IMR-90 (cell line): ENCODE measurements around the gene AK2. TPM values are rescaled to one million over a fixed set of nuclear protein-coding genes. Genes with fewer than 3 reads are reported as not detected.

ENCODE experiments used
- ATAC-seq: fragments of 200-7000 bp; cut with Tn5 transposase; 2 replicates; pipeline ENCODE4 v1.9.1; 2020; ENCODE audit warnings: low read depth, mild to moderate bottlenecking, moderate library complexity
- BruUV-seq: library from RNA; stranded (reverse); fragments of 400-500 nt; replicated peaks from 2 replicates; lab custom pipeline; 2021; lab: Mats Ljungman, UMichigan
- CTCF ChIA-PET: fragments of 300-600 bp; formaldehyde crosslinking; extraction: SDS; loops from one replicate; lab custom pipeline; 2021; ENCODE audit warnings: antibody characterized with exemption; lab: Yijun Ruan, JAX
- POLR2A ChIA-PET: fragments of 300-600 bp; sonication (Branson Sonifier 250); formaldehyde crosslinking; loops from one replicate; lab custom pipeline; 2022; ENCODE audit warnings: antibody characterized with exemption; ENCODE audit not compliant: unreplicated experiment; lab: Charles Lee
- DNase-seq: peaks from one replicate; pipeline ENCODE4 v3.0.0; 2013
- H2AFZ ChIP-seq: replicated peaks from 2 replicates; pipeline ENCODE3; 2013; ENCODE audit warnings: low read length, mild to moderate bottlenecking; ENCODE audit not compliant: poor library complexity
- H2AK5ac ChIP-seq: 2 replicates; pipeline ENCODE4 v1.6.1; 2013; ENCODE audit warnings: low read depth, low read length, inconsistent platforms
- H2AK9ac ChIP-seq: replicated peaks from 2 replicates; pipeline ENCODE3; 2013; ENCODE audit warnings: mild to moderate bottlenecking, low read depth, low read length, moderate library complexity; ENCODE audit not compliant: poor library complexity
- H2BK120ac ChIP-seq: 2 replicates; pipeline ENCODE4 v1.6.1; 2013; ENCODE audit warnings: low read depth, low read length, inconsistent platforms
- H2BK15ac ChIP-seq: 3 replicates; pipeline ENCODE4 v1.6.1; 2013; ENCODE audit warnings: low read depth, low read length, inconsistent platforms
- H2BK20ac ChIP-seq: 2 replicates; pipeline ENCODE4 v1.6.1; 2013; ENCODE audit warnings: low read depth, mild to moderate bottlenecking, inconsistent platforms, low read length, moderate library complexity
- H2BK5ac ChIP-seq: 2 replicates; pipeline ENCODE4 v1.6.1; 2013; ENCODE audit warnings: mild to moderate bottlenecking, low read depth, low read length, inconsistent platforms; ENCODE audit not compliant: poor library complexity, severe bottlenecking
- H3K14ac ChIP-seq: replicated peaks from 2 replicates; pipeline ENCODE4 v1.6.1; 2013; ENCODE audit warnings: low read depth, low read length, inconsistent platforms
- H3K18ac ChIP-seq: 2 replicates; pipeline ENCODE4 v1.6.1; 2013; ENCODE audit warnings: low read depth, low read length, control low read depth
- H3K23ac ChIP-seq: 2 replicates; pipeline ENCODE4 v1.6.1; 2013; ENCODE audit warnings: low read depth, low read length, inconsistent platforms
- H3K27ac ChIP-seq: 2 replicates; pipeline ENCODE4 v1.5.1; 2013; ENCODE audit warnings: mild to moderate bottlenecking, control low read depth, low read length; ENCODE audit not compliant: insufficient read depth
- H3K27me3 ChIP-seq: 2 replicates; pipeline ENCODE4 v1.6.1; 2013; ENCODE audit warnings: low read length; ENCODE audit not compliant: control insufficient read depth, insufficient read depth
- H3K36me3 ChIP-seq: 2 replicates; pipeline ENCODE4 v1.6.1; 2013; ENCODE audit warnings: low read length, mixed read lengths; ENCODE audit not compliant: control insufficient read depth, insufficient read depth
- H3K4ac ChIP-seq: 2 replicates; pipeline ENCODE4 v1.6.1; 2013; ENCODE audit warnings: low read depth, low read length, inconsistent platforms
- H3K4me1 ChIP-seq: 2 replicates; pipeline ENCODE4 v1.6.1; 2013; ENCODE audit warnings: low read length, mixed read lengths; ENCODE audit not compliant: control insufficient read depth, insufficient read depth
- H3K4me2 ChIP-seq: 2 replicates; pipeline ENCODE4 v1.6.1; 2013; ENCODE audit warnings: low read depth, mild to moderate bottlenecking, control low read depth, low read length, moderate library complexity
- H3K4me3 ChIP-seq: 2 replicates; pipeline ENCODE4 v1.5.1; 2013; ENCODE audit warnings: low read depth, mild to moderate bottlenecking, control low read depth, low read length, moderate library complexity; ENCODE audit not compliant: insufficient read depth
- H3K56ac ChIP-seq: 2 replicates; pipeline ENCODE4 v1.6.1; 2013; ENCODE audit warnings: low read length, inconsistent platforms; ENCODE audit not compliant: insufficient read depth; ENCODE audit errors: extremely low read depth
- H3K79me1 ChIP-seq, 2 experiments: 2 replicates each; pipeline ENCODE4 v1.6.1; 2013; ENCODE audit warnings: low read length in 2 of 2, inconsistent platforms in 1 of 2, low read depth in 1 of 2
- H3K9ac ChIP-seq: 2 replicates; pipeline ENCODE4 v1.6.1; 2013; ENCODE audit warnings: low read depth, low read length, control low read depth
- H3K9me1 ChIP-seq: 2 replicates; pipeline ENCODE4 v1.6.1; 2013; ENCODE audit warnings: low read length, inconsistent platforms; ENCODE audit not compliant: insufficient read depth
- H3K9me3 ChIP-seq: 2 replicates; pipeline ENCODE4 v1.6.1; 2013; ENCODE audit warnings: low read length; ENCODE audit not compliant: control insufficient read depth, insufficient read depth
- H4K20me1 ChIP-seq: 2 replicates; pipeline ENCODE4 v1.6.1; 2013; ENCODE audit warnings: low read length, inconsistent platforms; ENCODE audit not compliant: insufficient read depth
- H4K5ac ChIP-seq: 2 replicates; pipeline ENCODE4 v1.6.1; 2013; ENCODE audit warnings: mild to moderate bottlenecking, low read depth, low read length, control low read depth
- H4K8ac ChIP-seq, 2 experiments: 2 replicates each; pipeline ENCODE4 v1.6.1; 2013; ENCODE audit warnings: low read depth in 2 of 2, low read length in 2 of 2, control low read depth in 1 of 2, inconsistent platforms in 1 of 2
- H4K91ac ChIP-seq: 2 replicates; pipeline ENCODE4 v1.6.1; 2013; ENCODE audit warnings: low read depth, low read length, inconsistent platforms; ENCODE audit not compliant: insufficient read depth
- BHLHE40 ChIP-seq: fragments of 150-350 bp; IDR thresholded peaks from 2 replicates; pipeline ENCODE4 v1.6.1; 2016; ENCODE audit warnings: mild to moderate bottlenecking, low read depth, low read length
- CEBPB ChIP-seq: IDR thresholded peaks from 2 replicates; pipeline ENCODE4 v1.6.1; 2012; ENCODE audit warnings: low read depth, low read length, improper control_type of control experiment
- CHD1 ChIP-seq: IDR thresholded peaks from 2 replicates; pipeline ENCODE4 v1.6.1; 2012; ENCODE audit warnings: low read depth, low read length, improper control_type of control experiment
- FOS ChIP-seq: fragments of 150-350 bp; IDR thresholded peaks from 2 replicates; pipeline ENCODE4 v1.6.1; 2016; ENCODE audit warnings: low read depth, low read length
- MAFK ChIP-seq: IDR thresholded peaks from 2 replicates; pipeline ENCODE4 v1.6.1; 2012; ENCODE audit warnings: low read depth, low read length, improper control_type of control experiment
- MAZ ChIP-seq: IDR thresholded peaks from 2 replicates; pipeline ENCODE4 v1.6.1; 2012; ENCODE audit warnings: low read depth, mild to moderate bottlenecking, low read length, improper control_type of control experiment, moderate library complexity, borderline replicate concordance
- MXI1 ChIP-seq: IDR thresholded peaks from 2 replicates; pipeline ENCODE4 v1.6.1; 2012; ENCODE audit warnings: low read depth, mild to moderate bottlenecking, low read length, moderate library complexity, borderline replicate concordance
- NFE2L2 ChIP-seq: fragments of 150-350 bp; IDR thresholded peaks from 2 replicates; pipeline ENCODE4 v1.6.1; 2016; ENCODE audit warnings: low read depth, mild to moderate bottlenecking, low read length
- POLR2A ChIP-seq: IDR thresholded peaks from 2 replicates; pipeline ENCODE4 v1.6.1; 2012; ENCODE audit warnings: mild to moderate bottlenecking, low read depth, low read length
- RAD21 ChIP-seq: IDR thresholded peaks from 2 replicates; pipeline ENCODE4 v1.6.1; 2012; ENCODE audit warnings: low read length, improper control_type of control experiment
- RCOR1 ChIP-seq: IDR thresholded peaks from 2 replicates; pipeline ENCODE4 v1.6.1; 2012; ENCODE audit warnings: mild to moderate bottlenecking, low read length, improper control_type of control experiment; ENCODE audit not compliant: insufficient replicate concordance
- RFX5 ChIP-seq: IDR thresholded peaks from 2 replicates; pipeline ENCODE4 v1.8.0; 2012; ENCODE audit warnings: low read depth, mild to moderate bottlenecking, low read length, moderate library complexity
- SMC3 ChIP-seq: fragments of 150-350 bp; IDR thresholded peaks from 2 replicates; pipeline ENCODE4 v1.6.1; 2016; ENCODE audit warnings: low read depth, mild to moderate bottlenecking, antibody characterized with exemption, low read length, moderate library complexity
- WGBS, 2 experiments: methylation state at CpG; one replicate each; pipeline versions ENCODE4 v1.1.5 to v1.1.7; 2013; ENCODE audit warnings: missing lambda C conversion rate in 2 of 2; ENCODE audit not compliant: insufficient read length in 1 of 2; ENCODE audit errors: extremely low coverage in 2 of 2; 5-methylcytosine and 5-hydroxymethylcytosine counted together
- dilution Hi-C: fragments of 300-500 bp; cut with HindIII; formaldehyde crosslinking; loops from one replicate; pipeline ENCODE4 v1.14.3; 2018; ENCODE audit warnings: low sequenced_read_pairs; ENCODE audit not compliant: unreplicated experiment
- in situ Hi-C: fragments of 300-500 bp; cut with MboI; formaldehyde crosslinking; loops from 3 replicates; pipeline ENCODE4 v1.14.3; 2019; ENCODE audit warnings: low sequenced_read_pairs, inconsistent platforms, mixed read lengths
- intact Hi-C: fragments of 100-400 bp; cut with micrococcal nuclease; formaldehyde crosslinking; loops from 2 replicates; pipeline ENCODE4 v1.10.0; 2022
- polyA plus RNA-seq, 3 experiments: library from polyadenylated mRNA; depleted of rRNA; stranded (reverse); fragments of >200 nt; gene quantifications; 2 replicates each; pipeline ENCODE4 v1.2.3, GENCODE V29; 2012; ENCODE audit warnings: low replicate concordance in 1 of 3
- total RNA-seq: library from RNA; depleted of rRNA; stranded (reverse); fragments of >200 nt; gene quantifications from 2 replicates; pipeline ENCODE4 v1.2.3, GENCODE V29; 2012
- TF ChIP-seq, protein P1 (sequence below): fragments of 150-350 bp; IDR thresholded peaks from 2 replicates; pipeline ENCODE4 v1.6.1; 2016; ENCODE audit warnings: low read depth, mild to moderate bottlenecking, low read length, moderate library complexity, borderline replicate concordance
- TF ChIP-seq, protein P2 (sequence below): fragments of 150-350 bp; IDR thresholded peaks from 2 replicates; pipeline ENCODE4 v1.6.1; 2017; ENCODE audit warnings: mild to moderate bottlenecking, antibody characterized with exemption, low read length, low read depth
- TF ChIP-seq, protein P3 (sequence below): conservative IDR thresholded peaks from 2 replicates; pipeline ENCODE4 v1.5.1; 2012; ENCODE audit warnings: mild to moderate bottlenecking, low read depth, low read length, improper control_type of control experiment

The AK2 gene
- total and polyA plus RNA-seq, 2 of the 4 experiments (the other 2 are of a cell fraction), result 118 to 203 TPM

DNA sequence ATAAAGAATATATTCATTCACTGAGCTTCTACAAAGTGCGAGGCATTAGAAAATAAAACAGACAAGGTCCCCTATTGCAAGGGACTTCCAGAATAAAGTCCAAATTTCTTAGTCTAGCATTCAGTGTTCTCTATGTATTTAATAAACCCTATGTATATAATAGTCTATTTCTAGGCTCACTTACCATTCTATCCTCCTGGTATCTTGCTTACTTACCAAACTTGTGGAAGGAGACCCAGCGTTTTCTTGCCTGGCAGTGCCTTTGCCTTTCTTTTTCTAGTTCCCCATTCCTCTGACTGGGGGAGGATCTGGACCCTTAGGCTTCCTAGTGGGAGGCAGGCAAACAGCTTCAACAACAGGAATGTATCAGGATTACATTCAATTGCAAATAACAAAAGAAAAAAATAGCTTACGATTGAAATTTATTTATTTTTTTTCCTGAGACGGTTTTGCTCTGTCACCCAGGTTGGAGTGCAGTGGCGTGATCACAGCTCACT lies 71.4 kb downstream of the AK2 start:
- no TSS peak for BruUV-seq
- in situ Hi-C loops, result no loop called here
- no peak overlapping the region for H3K9ac ChIP-seq
- H3K4me2 ChIP-seq, result no peak overlapping the region
- no peak overlapping the region for H2AFZ ChIP-seq
- 54% methylated on average over 3 of the region's 5 CpGs; no CpG with 5 or more reads in 1 of the 2 experiments for WGBS, 2 experiments
- H3K4me3 ChIP-seq, result no peak overlapping the region; the same call in 1 of the 2 replicates
- no peaks in the 10 kb centered on the region for H3K9me3 ChIP-seq
- no peak overlapping the region for H2BK20ac ChIP-seq
- H3K18ac ChIP-seq, result no peak overlapping the region
- no peak overlapping the region for H2BK15ac ChIP-seq
- no peaks in the 10 kb centered on the region for H3K27me3 ChIP-seq
- no peaks in the 10 kb centered on the region for H3K36me3 ChIP-seq
- peak overlapping the region; percentile 19; the same call in 1 of the 2 replicates for H3K4ac ChIP-seq
- H3K23ac ChIP-seq, result peak overlapping the region; percentile 82; the same call in 1 of the 2 replicates
- ChIA-PET CTCF (interaction anchor here (0.9 to 1.9 kb wide), 2 partner anchors 42 to 89 kb away, joined by 3 to 11 read pairs; no protein-coding TSS in a partner anchor), POLR2A (no interaction called here)
- H3K27ac ChIP-seq, result no peak overlapping the region
- H2BK120ac ChIP-seq, result peak overlapping the region; percentile 83; the same call in 1 of the 2 replicates
- no peak for DNase-seq
- H2AK9ac ChIP-seq, result no peak overlapping the region
- no peak for ATAC-seq
- dilution Hi-C loops, result no loop called here
- peaks cover 22% of the 10 kb centered on the region for H4K20me1 ChIP-seq
- H4K5ac ChIP-seq, result peak overlapping the region; percentile 64; the same call in 1 of the 2 replicates
- H2AK5ac ChIP-seq, result 0 out of 2 replicates have a peak overlapping the region, but pooled peaks have one; percentile 15
- H2BK5ac ChIP-seq, result peak overlapping the region; percentile 82
- peak overlapping the region; percentile 88 to 94 for H4K8ac ChIP-seq
- H4K91ac ChIP-seq, result no peak overlapping the region
- H3K14ac ChIP-seq, result no peak overlapping the region
- H3K9me1 ChIP-seq, result peaks cover 13% of the 10 kb centered on the region
- H3K4me1 ChIP-seq, result peaks cover 16% of the 10 kb centered on the region
- TF ChIP-seq, protein P1, sequence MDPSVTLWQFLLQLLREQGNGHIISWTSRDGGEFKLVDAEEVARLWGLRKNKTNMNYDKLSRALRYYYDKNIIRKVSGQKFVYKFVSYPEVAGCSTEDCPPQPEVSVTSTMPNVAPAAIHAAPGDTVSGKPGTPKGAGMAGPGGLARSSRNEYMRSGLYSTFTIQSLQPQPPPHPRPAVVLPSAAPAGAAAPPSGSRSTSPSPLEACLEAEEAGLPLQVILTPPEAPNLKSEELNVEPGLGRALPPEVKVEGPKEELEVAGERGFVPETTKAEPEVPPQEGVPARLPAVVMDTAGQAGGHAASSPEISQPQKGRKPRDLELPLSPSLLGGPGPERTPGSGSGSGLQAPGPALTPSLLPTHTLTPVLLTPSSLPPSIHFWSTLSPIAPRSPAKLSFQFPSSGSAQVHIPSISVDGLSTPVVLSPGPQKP, result no peak
- TF ChIP-seq MAFK (no peak), CEBPB (no peak), BHLHE40 (no peak), RCOR1 (no peak), RAD21 (no peak), RFX5 (no peak), MXI1 (no peak), MAZ (no peak), FOS (no peak), NFE2L2 (no peak), CHD1 (no peak), POLR2A (no peak), SMC3 (no peak)
- TF ChIP-seq, protein P2, sequence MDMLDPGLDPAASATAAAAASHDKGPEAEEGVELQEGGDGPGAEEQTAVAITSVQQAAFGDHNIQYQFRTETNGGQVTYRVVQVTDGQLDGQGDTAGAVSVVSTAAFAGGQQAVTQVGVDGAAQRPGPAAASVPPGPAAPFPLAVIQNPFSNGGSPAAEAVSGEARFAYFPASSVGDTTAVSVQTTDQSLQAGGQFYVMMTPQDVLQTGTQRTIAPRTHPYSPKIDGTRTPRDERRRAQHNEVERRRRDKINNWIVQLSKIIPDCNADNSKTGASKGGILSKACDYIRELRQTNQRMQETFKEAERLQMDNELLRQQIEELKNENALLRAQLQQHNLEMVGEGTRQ, result no peak
- TF ChIP-seq, protein P3, sequence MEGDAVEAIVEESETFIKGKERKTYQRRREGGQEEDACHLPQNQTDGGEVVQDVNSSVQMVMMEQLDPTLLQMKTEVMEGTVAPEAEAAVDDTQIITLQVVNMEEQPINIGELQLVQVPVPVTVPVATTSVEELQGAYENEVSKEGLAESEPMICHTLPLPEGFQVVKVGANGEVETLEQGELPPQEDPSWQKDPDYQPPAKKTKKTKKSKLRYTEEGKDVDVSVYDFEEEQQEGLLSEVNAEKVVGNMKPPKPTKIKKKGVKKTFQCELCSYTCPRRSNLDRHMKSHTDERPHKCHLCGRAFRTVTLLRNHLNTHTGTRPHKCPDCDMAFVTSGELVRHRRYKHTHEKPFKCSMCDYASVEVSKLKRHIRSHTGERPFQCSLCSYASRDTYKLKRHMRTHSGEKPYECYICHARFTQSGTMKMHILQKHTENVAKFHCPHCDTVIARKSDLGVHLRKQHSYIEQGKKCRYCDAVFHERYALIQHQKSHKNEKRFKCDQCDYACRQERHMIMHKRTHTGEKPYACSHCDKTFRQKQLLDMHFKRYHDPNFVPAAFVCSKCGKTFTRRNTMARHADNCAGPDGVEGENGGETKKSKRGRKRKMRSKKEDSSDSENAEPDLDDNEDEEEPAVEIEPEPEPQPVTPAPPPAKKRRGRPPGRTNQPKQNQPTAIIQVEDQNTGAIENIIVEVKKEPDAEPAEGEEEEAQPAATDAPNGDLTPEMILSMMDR, result no peak
- no peak overlapping the region for H3K56ac ChIP-seq
- intact Hi-C loops, result no loop called here
- H3K79me1 ChIP-seq, result peaks cover 18 to 30% of the 10 kb centered on the region in 2 experiments
